Ascending aorta (tissue), 2 donors: ENCODE data around the gene ANKS3. TPM values are rescaled to one million over a fixed set of nuclear protein-coding genes. Genes with fewer than 3 reads are reported as not detected.

Experiments
- DNase-seq, 2 donors: peaks; one replicate each; pipeline ENCODE4 v3.0.0-alpha.2; 2019; ENCODE audit warnings: low spot score in 2 of 2
- H3K27ac ChIP-seq, 2 donors: fragments of 200-600 bp; sonication (generic); one replicate each; pipeline ENCODE4 v1.5.1; 2016 to 2017; ENCODE audit warnings: mild to moderate bottlenecking in 1 of 2
- H3K27me3 ChIP-seq: fragments of 200-600 bp; sonication (generic); one replicate; pipeline ENCODE4 v1.5.1; 2017
- H3K36me3 ChIP-seq, 2 donors: fragments of 200-600 bp; sonication (generic); one replicate each; pipeline ENCODE4 v1.5.1; 2016
- H3K4me1 ChIP-seq, 2 donors: fragments of 200-600 bp; sonication (generic); one replicate each; pipeline ENCODE4 v1.5.1; 2016 to 2017; ENCODE audit warnings: mild to moderate bottlenecking in 1 of 2
- H3K4me3 ChIP-seq, 2 donors: fragments of 200-600 bp; sonication (generic); one replicate each; pipeline ENCODE4 v1.5.1; 2016 to 2017; ENCODE audit warnings: mild to moderate bottlenecking in 1 of 2
- H3K9me3 ChIP-seq, 2 donors: fragments of 200-600 bp; sonication (generic); one replicate each; pipeline ENCODE4 v1.5.1; 2016
- CTCF ChIP-seq, 3 experiments: fragments of 200-600 bp in 2 of 3; fragments of 450-650 bp in 1 of 3; sonication (generic) in 2 of 3; IDR thresholded peaks; one replicate each; pipeline ENCODE4 v1.5.1; 2016 to 2019; ENCODE audit warnings: antibody characterized with exemption in 3 of 3, mild to moderate bottlenecking in 1 of 3, moderate library complexity in 1 of 3
- intact Hi-C: fragments of 100-400 bp; cut with DNase I; formaldehyde crosslinking; loops from one replicate; pipeline ENCODE4 v1.15.1; 2023
- total RNA-seq: library from RNA; depleted of rRNA; stranded (reverse); fragments of >200 nt; gene quantifications from one replicate; pipeline ENCODE4 v1.1.0, GENCODE V29; 2016

Gene ANKS3
- total RNA-seq, 1 donor from 2014 or later = 55.9 TPM

GRCh38 chr16:4656221-4656620 is 77.8 kb downstream of the ANKS3 start:
- H3K36me3 ChIP-seq = peaks cover 66 to 83% of the 10 kb centered on the region in 2 donors
- no peak for TF ChIP-seq CTCF (IDR thresholded peaks at IDR 0.05)
- H3K9me3 ChIP-seq = no peaks in the 10 kb centered on the region
- no peak overlapping the region for H3K27ac ChIP-seq
- DNase-seq = no peak
- no peak overlapping the region for H3K4me3 ChIP-seq
- intact Hi-C loops = no loop called here
- no peaks in the 10 kb centered on the region for H3K4me1 ChIP-seq
- H3K27me3 ChIP-seq = no peaks in the 10 kb centered on the region

GRCh38 chr16:4655801-4656200 is 78.3 kb downstream of the ANKS3 start:
- no peak overlapping the region for H3K27ac ChIP-seq
- no peaks in the 10 kb centered on the region for H3K27me3 ChIP-seq
- intact Hi-C loops = no loop called here
- no peaks in the 10 kb centered on the region for H3K4me1 ChIP-seq
- TF ChIP-seq CTCF (IDR thresholded peaks at IDR 0.05) = no peak
- no peak for DNase-seq
- peaks cover 71 to 87% of the 10 kb centered on the region in 2 donors for H3K36me3 ChIP-seq
- H3K4me3 ChIP-seq = no peak overlapping the region
- no peaks in the 10 kb centered on the region for H3K9me3 ChIP-seq

- no peak for DNase-seq
- Histone ChIP-seq H3K36me3 (peaks cover 76 to 91% of the 10 kb centered on the region in 2 donors), H3K27ac (no peak overlapping the region), H3K9me3 (no peaks in the 10 kb centered on the region), H3K4me3 (no peak overlapping the region), H3K4me1 (no peaks in the 10 kb centered on the region), H3K27me3 (no peaks in the 10 kb centered on the region)
- intact Hi-C loops = no loop called here
- no peak for TF ChIP-seq CTCF (IDR thresholded peaks at IDR 0.05)
Measured at GRCh38 chr16:4654964-4655590, 79.0 kb downstream of the ANKS3 start.

GRCh38 chr16:4654011-4654963 is 79.8 kb downstream of the ANKS3 start:
- no peak overlapping the region for H3K27ac ChIP-seq
- no peak for TF ChIP-seq CTCF (IDR thresholded peaks at IDR 0.05)
- no peaks in the 10 kb centered on the region for H3K4me1 ChIP-seq
- peaks cover 68 to 86% of the 10 kb centered on the region in 2 donors for H3K36me3 ChIP-seq
- H3K27me3 ChIP-seq = no peaks in the 10 kb centered on the region
- intact Hi-C loops = no loop called here
- DNase-seq = no peak
- no peak overlapping the region for H3K4me3 ChIP-seq
- no peaks in the 10 kb centered on the region for H3K9me3 ChIP-seq

GRCh38 chr16:4652561-4652960 is 81.5 kb downstream of the ANKS3 start:
- DNase-seq = no peak
- TF ChIP-seq CTCF (IDR thresholded peaks at IDR 0.05) = no peak
- H3K27me3 ChIP-seq = no peaks in the 10 kb centered on the region
- H3K4me3 ChIP-seq = no peak overlapping the region
- H3K36me3 ChIP-seq = peaks cover 58 to 68% of the 10 kb centered on the region in 2 donors
- H3K27ac ChIP-seq = no peak overlapping the region
- intact Hi-C loops = no loop called here
- no peaks in the 10 kb centered on the region for H3K9me3 ChIP-seq
- no peaks in the 10 kb centered on the region for H3K4me1 ChIP-seq
